Lower leg skin (tissue), 3 donors: ENCODE data around the gene COQ9.

ENCODE experiments used
- POLR2A ChIP-seq, 2 donors: fragments of 450-650 bp; IDR thresholded peaks; one replicate each; pipeline ENCODE4 v1.6.1; 2016 to 2017; ENCODE audit warnings: antibody characterized with exemption in 2 of 2, mild to moderate bottlenecking in 1 of 2, moderate library complexity in 1 of 2
- TF ChIP-seq, protein P1 (sequence below), 3 donors: fragments of 450-650 bp; IDR thresholded peaks; one replicate each; pipeline ENCODE4 v1.5.1; 2016; ENCODE audit warnings: antibody characterized with exemption in 3 of 3, mild to moderate bottlenecking in 3 of 3, moderate library complexity in 2 of 3

DNA sequence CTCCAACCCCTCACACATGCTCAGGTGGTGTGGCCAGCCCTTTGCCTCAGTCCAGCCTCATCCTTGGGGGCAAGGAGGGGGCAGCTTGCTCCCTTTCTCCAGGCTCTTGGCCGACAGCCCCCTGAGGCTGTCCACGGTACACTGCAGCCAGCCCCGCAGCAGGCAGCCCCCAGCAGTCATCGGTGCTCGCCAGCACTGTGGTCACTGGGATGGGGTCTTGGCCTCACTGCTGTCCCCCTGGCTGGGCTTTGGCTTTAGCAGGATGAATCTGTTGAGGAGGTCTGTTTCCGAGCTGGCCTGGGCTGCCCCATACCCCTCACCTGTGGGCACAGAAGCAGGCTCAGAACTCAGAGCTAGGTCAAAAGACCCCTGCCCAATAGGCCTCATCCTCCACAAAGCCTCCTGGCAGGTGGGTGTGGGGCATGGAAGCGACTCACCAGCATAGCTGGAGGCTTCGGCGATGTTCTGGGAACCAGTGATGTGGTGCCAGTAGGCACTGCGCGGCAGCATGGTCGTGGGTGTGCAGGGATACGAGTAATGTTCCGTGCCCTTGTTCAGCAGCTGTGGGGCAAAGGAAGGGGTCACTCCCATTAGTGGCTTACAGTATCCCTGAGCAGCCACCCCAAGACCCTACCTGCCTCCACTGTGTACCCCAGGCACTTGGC, 26.0 kb downstream of the COQ9 start:
- TF ChIP-seq, protein P1, sequence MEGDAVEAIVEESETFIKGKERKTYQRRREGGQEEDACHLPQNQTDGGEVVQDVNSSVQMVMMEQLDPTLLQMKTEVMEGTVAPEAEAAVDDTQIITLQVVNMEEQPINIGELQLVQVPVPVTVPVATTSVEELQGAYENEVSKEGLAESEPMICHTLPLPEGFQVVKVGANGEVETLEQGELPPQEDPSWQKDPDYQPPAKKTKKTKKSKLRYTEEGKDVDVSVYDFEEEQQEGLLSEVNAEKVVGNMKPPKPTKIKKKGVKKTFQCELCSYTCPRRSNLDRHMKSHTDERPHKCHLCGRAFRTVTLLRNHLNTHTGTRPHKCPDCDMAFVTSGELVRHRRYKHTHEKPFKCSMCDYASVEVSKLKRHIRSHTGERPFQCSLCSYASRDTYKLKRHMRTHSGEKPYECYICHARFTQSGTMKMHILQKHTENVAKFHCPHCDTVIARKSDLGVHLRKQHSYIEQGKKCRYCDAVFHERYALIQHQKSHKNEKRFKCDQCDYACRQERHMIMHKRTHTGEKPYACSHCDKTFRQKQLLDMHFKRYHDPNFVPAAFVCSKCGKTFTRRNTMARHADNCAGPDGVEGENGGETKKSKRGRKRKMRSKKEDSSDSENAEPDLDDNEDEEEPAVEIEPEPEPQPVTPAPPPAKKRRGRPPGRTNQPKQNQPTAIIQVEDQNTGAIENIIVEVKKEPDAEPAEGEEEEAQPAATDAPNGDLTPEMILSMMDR (IDR thresholded peaks at IDR 0.05): no peak
- TF ChIP-seq POLR2A (IDR thresholded peaks at IDR 0.05): no peak
